ENCODE results near the gene GPR137. TPM values are rescaled to one million over a fixed set of nuclear protein-coding genes. Genes with fewer than 3 reads are reported as not detected.
"Not testable (repeated sequence)": the region's sequence is repeated elsewhere in the genome, so short reads cannot be mapped to it uniquely, and the experiment has no call there.

Gene GPR137
- total RNA-seq, 1 experiment from 2014 or later = 26.8 TPM

- DNase-seq (ENCODE audit: low read depth) = no peak
Measured at GRCh38 chr11:64318766-64319761, 33.4 kb downstream of the GPR137 start.

DNA sequence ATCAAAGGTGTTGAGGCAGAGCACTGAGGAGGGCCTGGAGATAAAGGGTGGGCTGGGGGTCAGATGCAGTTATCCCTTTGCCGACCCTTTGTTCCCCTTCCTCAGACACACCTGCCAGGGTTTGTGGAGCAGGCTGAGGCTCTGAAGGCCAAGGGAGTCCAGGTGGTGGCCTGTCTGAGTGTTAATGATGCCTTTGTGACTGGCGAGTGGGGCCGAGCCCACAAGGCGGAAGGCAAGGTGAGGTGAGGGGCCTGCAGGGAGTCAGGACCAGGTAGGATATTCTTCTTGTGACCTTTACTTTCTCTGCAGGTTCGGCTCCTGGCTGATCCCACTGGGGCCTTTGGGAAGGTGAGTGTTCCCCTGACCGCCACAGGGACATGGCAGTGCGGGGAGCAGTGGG is 34.9 kb downstream of the GPR137 start:
- DNase-seq (ENCODE audit: low read depth) = no peak

- DNase-seq (ENCODE audit: low read depth) = no peak
Measured at GRCh38 chr11:64321026-64321425, 35.4 kb downstream of the GPR137 start.

DNA sequence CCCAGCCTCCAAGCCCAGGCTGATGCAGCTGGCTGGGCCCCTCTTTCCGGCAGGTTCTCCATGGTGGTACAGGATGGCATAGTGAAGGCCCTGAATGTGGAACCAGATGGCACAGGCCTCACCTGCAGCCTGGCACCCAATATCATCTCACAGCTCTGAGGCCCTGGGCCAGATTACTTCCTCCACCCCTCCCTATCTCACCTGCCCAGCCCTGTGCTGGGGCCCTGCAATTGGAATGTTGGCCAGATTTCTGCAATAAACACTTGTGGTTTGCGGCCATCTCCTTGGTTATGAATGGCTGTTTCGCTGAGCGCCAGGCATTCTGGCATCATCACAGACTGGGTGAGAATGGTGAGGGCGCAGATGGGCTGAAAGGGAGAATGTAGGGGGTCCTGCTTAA is 35.9 kb downstream of the GPR137 start:
- DNase-seq (ENCODE audit: low read depth) = no peak

GRCh38 chr11:64322925-64323260 is 37.2 kb downstream of the GPR137 start:
- DNase-seq (ENCODE audit: low read depth) = no peak

GRCh38 chr11:64323373-64323772 is 37.7 kb downstream of the GPR137 start:
- no peak for DNase-seq (ENCODE audit: low read depth)

DNA sequence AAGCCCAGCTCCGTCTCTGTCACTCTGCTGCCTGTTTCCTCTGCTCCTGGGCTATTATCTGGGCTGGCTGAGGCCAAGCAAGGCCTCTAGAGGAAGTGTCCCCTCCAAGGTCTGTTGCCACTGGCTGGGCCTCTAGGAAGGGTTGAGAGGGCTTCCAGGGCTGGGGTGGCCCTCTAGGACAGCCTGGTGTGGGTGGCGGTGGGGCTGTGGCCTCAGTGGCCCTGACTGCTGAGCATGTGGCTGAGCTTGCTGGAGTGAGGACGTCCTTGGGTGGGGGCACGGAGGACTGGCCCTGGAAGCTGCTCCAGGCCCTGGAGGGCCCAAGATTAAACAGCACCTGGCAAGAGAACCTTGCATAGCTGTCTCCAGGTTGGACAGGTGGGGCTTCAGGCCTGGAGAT is 38.3 kb downstream of the GPR137 start:
- not testable (repeated sequence) for DNase-seq (ENCODE audit: low read depth)

DNA sequence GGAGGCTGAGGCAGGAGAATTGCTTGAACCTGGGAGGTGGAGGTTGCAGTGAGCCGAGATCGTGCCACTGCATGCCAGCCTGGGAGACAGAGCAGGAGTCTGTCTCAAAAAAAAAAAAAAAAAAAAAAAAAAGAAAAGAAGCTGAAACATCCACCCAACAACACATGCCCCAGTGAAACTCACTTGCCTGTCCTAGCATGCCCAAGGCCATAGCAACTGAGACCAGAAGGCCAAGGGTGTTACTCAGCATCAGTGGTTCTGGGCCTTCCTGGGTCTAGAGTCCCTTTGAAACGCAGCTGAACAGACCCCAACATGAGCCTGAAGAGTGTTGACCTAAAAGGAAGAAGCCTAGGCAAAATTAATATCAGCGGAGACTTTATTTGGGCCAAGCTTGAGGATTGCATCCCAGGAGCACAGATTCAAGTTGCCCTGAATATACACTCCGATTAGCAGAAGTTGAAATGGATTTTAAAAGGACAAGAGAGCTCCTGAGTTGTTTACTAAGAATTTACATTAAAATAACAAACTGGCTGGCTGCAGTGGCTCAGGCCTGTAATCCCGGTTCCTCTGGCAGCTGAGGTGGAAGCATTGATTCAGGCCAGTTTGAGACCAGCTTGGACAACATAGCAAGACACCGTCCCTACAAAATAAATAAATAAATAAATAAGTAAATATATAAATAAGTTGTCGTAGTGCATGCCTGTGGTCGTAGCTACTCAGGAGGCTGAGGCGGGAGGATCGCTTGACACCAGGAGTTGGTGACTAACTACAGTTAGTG is 39.2 kb downstream of the GPR137 start:
- no peak for DNase-seq (ENCODE audit: low read depth)

- no peak for DNase-seq (ENCODE audit: low read depth)
Measured at GRCh38 chr11:64327375-64327774, 41.7 kb downstream of the GPR137 start.

DNA sequence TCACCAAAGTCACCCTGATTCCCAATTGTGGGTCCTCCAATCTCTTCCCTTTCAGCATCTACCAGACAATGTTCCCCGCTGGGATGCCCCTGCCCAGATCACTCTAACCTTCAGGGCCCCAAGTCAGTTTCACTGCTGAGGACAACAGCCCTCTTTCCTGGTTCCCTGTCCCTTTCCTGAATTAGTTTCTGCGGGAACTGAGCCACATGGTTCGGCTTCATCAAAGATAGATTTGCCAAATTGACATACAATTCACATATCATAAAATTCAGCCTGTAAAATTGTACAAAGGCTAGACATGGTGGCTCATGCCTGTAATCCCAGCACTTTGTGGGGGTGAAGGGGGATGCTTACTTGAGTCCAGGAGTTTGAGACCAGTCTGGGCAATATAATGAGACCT is 42.3 kb downstream of the GPR137 start:
- DNase-seq (ENCODE audit: low read depth) = no peak

DNA sequence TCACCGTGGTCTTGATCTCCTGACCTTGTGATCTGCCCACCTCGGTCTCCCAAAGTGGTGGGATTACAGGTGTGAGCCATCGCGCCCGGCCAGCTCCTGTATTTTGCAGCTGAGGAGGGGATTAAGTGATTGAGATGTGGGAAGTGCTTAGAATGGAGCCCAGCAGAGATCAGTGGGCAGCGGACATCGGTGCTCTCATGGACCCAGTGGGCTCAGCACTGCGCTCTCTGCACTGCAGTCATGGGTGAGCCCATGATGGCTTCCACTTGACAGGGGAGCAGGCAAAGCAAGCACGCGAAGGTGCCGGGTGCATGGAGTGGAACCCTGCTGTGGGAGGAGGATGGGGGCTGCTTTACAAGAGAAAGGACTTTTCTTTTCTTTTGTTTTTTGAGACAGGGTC is 45.2 kb downstream of the GPR137 start:
- no peak for DNase-seq (ENCODE audit: low read depth)

DNA sequence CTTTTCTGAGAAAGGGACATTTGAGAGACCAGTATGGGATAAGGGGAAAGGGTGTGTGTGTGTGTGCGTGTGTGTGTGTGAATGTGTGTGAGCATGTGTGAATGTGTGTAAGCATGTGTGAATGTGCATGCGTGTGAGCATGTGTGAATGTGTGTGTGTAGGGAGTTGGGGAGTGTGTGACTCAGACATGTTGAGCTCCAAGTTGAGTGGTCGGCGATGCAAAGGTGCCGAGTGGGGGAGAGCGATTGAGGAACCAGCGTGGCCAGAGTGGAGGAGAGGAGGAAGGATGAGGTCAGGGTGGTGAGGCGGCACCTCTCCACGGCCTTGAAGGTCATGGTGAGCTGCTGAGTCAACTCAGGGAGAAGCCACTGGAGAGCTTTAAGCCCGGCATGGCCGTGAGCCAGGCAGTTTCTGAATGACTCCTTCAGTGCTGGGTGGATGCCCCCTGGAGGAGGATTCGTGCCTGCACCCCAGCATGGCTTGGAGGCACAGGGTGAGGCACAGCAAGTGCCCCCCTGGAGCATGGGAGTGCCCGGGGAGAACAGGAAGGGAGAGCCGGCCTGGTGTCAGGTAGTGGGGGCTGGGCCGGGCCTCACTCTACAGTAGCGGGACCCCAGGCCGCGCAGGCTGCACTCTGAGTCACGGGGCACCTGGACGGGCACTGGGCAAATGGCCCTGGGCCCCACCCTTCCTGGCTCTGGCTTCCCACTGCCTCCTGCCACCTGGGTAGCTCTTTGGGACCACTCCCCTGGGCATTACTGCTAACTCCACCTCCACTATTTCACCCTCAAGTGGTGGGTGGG is 46.1 kb downstream of the GPR137 start:
- DNase-seq (ENCODE audit: low read depth) = peak; percentile 93

DNA sequence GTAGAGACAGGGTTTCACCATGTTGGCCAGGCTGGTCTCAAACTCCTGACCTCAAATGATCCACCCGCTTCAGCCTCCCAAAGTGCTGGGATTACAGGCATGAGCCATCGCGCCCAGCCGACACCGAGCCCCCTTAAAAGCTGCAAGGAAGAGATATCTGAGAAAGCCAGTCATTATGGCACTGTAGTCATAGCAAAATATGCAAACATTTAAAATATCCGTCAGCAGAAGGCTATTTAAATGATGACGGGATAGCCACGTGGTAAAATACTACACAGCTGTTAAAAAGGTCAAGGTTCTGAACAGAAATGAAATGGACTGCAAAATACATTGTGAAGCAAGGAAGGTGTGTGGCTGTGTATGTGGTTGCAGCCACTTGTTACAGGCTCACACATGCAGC is 47.9 kb downstream of the GPR137 start:
- no peak for DNase-seq (ENCODE audit: low read depth)

DNA sequence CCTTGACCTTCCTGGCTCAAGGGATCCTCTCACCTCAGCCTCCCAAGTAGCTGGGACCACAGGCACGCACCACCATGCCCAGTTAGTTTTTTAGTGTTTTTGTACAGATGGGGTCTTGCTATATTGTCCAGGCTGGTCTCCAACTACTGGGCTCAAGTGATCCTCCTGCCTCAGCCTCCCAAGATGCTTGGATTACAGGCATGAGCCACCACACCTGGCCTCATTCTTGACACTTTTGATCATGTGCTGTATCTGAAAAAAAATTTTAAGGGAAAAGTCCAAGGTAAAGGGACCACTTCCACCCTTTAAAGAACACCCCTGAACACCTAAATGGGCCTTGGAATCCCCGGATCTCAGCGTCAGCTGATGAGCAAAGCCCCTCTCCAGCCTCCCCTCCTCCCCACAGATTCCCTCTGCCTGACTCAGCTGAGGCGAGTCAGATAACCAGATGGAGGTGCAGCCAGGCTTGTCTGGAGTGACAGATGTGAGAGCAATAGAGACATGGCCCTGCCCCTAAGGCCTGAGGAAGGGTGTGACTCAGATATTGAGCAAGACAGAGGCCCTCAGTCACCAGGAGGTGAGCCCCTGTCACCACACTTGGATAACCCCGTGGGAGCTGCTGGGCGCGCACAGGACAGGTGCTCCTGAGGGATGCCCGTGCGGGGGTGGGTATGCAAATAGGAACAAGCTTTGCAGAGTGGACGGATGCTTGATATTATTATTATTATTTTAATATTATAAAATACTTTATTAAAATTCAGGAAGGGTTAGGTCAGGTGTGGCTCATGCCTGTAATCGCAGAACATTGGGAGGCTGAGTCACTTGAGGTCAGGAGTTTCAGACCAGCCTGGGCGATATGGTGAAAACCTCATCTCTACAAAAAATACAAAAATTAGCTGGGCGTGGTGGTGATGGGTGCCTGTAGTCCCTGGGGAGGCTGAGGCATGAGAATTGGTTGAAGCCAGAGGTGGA is 49.4 kb downstream of the GPR137 start:
- peak; percentile 98 for DNase-seq (ENCODE audit: low read depth)

- no peak for DNase-seq (ENCODE audit: low read depth)
Measured at GRCh38 chr11:64337538-64338249, 52.0 kb downstream of the GPR137 start.

GRCh38 chr11:64338716-64339115 is 53.1 kb downstream of the GPR137 start:
- DNase-seq (ENCODE audit: low read depth) = no peak

Measured in RPMI7951 (cell line).